HL-60 (cell line): ENCODE data around the gene CAV3.

Source experiments
- DNase-seq, 2 experiments: peaks; one replicate each; pipeline ENCODE4 v3.0.0-alpha.2; 2010 to 2020; ENCODE audit warnings: low read depth in 1 of 2, low spot score in 1 of 2
- H3K27ac ChIP-seq: fragments of 250-450 bp; sonication (Bioruptor Pico); replicated peaks from 2 replicates; pipeline ENCODE4 v1.5.1; 2020; ENCODE audit warnings: mild to moderate bottlenecking, moderate library complexity
- H3K27me3 ChIP-seq: fragments of 250-450 bp; sonication (Bioruptor Pico); 2 replicates; pipeline ENCODE4 v1.5.1; 2021; ENCODE audit warnings: mild to moderate bottlenecking, moderate library complexity; ENCODE audit not compliant: insufficient read depth, poor library complexity, severe bottlenecking
- H3K4me3 ChIP-seq: replicated peaks from 2 replicates; pipeline ENCODE4 v1.5.1; 2011; ENCODE audit warnings: mild to moderate bottlenecking, control low read depth, low read length; ENCODE audit not compliant: insufficient read depth
- CTCF ChIP-seq: IDR thresholded peaks from one replicate; pipeline ENCODE4 v1.5.1; 2011; ENCODE audit warnings: low read length, control low read depth, inconsistent platforms; ENCODE audit not compliant: insufficient read depth
- GABPA ChIP-seq: IDR thresholded peaks from 2 replicates; pipeline ENCODE4 v1.6.1; 2012; ENCODE audit warnings: low read depth
- POLR2AphosphoS5 ChIP-seq: IDR thresholded peaks from 2 replicates; pipeline ENCODE4 v1.6.1; 2012; ENCODE audit warnings: low read depth
- REST ChIP-seq: IDR thresholded peaks from 2 replicates; pipeline ENCODE4 v1.6.1; 2012; ENCODE audit warnings: low read depth; ENCODE audit not compliant: insufficient replicate concordance
- SPI1 ChIP-seq: IDR thresholded peaks from 2 replicates; pipeline ENCODE4 v1.6.1; 2012; ENCODE audit warnings: low read depth, mild to moderate bottlenecking, borderline replicate concordance

CAV3 gene

GRCh38 chr3:8773941-8774542 lies 40.4 kb downstream of the CAV3 start:
- peaks cover 17% of the 10 kb centered on the region for H3K27me3 ChIP-seq
- H3K27ac ChIP-seq, result no peak overlapping the region
- DNase-seq, result no peak
- H3K4me3 ChIP-seq, result no peak overlapping the region
- TF ChIP-seq POLR2AphosphoS5 (no peak), CTCF (no peak), SPI1 (no peak), REST (no peak), GABPA (no peak)

- Histone ChIP-seq H3K27me3 (peaks cover 8% of the 10 kb centered on the region), H3K4me3 (no peak overlapping the region), H3K27ac (no peak overlapping the region)
- no peak for DNase-seq
- TF ChIP-seq POLR2AphosphoS5 (no peak), GABPA (no peak), REST (no peak), CTCF (no peak), SPI1 (no peak)
Observed at GRCh38 chr3:8775181-8775580, 41.6 kb downstream of the CAV3 start.

- no peak for DNase-seq
- no peak for TF ChIP-seq GABPA
- TF ChIP-seq POLR2AphosphoS5, result no peak
- no peak for TF ChIP-seq SPI1
- TF ChIP-seq CTCF, result no peak
- Histone ChIP-seq H3K27me3 (peaks cover 4% of the 10 kb centered on the region), H3K4me3 (no peak overlapping the region), H3K27ac (no peak overlapping the region)
Observed at GRCh38 chr3:8775602-8776001, 42.0 kb downstream of the CAV3 start.

- TF ChIP-seq GABPA (no peak), POLR2AphosphoS5 (no peak), CTCF (no peak), REST (no peak), SPI1 (no peak)
- no peak overlapping the region for H3K4me3 ChIP-seq
- no peak overlapping the region for H3K27ac ChIP-seq
- DNase-seq, result no peak
- H3K27me3 ChIP-seq, result no peaks in the 10 kb centered on the region
Observed at GRCh38 chr3:8776406-8776805, 42.8 kb downstream of the CAV3 start.
